ENCODE results near the gene ITGAV. TPM values are rescaled to one million over a fixed set of nuclear protein-coding genes. Genes with fewer than 3 reads are reported as not detected.

The ITGAV gene
- total RNA-seq, 1 donor from 2014 or later = 72.8 TPM

DNA sequence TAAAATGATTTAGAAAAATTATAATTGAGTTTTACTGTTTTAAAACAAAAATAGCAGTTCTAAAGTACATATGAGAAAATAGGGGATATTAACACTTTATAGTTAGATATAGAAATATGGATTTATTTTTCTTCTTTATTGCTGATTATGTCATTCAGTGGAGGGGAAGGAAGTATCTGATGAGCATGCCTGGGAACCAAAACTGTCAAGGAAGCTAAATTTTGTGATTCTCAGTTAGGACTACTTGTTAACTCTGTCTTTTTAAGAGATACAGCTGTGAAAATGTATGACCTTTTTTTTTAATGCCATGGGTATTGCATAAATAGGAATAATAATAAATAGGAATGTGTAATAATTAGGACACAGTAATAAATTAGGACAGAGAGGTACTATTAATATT lies 44.8 kb downstream of the ITGAV start:
- no peak for DNase-seq (ENCODE audit: low spot score)
- no peaks in the 10 kb centered on the region for H3K27me3 ChIP-seq
- H4K20me1 ChIP-seq (ENCODE audit: low read depth) = no peaks in the 10 kb centered on the region
- H3K27ac ChIP-seq = no peak overlapping the region
- no peaks in the 10 kb centered on the region for H3K9me3 ChIP-seq (ENCODE audit: low read depth)
- no peak overlapping the region for H3K4me2 ChIP-seq
- H2AFZ ChIP-seq (replicated peaks) = no peak overlapping the region
- H3F3A ChIP-seq (ENCODE audit: low read depth) = no peaks in the 10 kb centered on the region
- H3K36me3 ChIP-seq = no peaks in the 10 kb centered on the region
- Mint-ChIP-seq H3K27me3 (ENCODE audit: insufficient read depth, low read depth) (no peaks in the 10 kb centered on the region), H3K4me1 (no peaks in the 10 kb centered on the region), H3K9me3 (no peaks in the 10 kb centered on the region), H3K4me3 (no peak overlapping the region), H3K36me3 (peaks cover 3% of the 10 kb centered on the region), H3K27ac (no peak overlapping the region)
- no peak overlapping the region for H3K4me3 ChIP-seq
- no peak overlapping the region for H3K9ac ChIP-seq
- H3K4me1 ChIP-seq = no peaks in the 10 kb centered on the region
- TF ChIP-seq EZH2 (IDR thresholded peaks at IDR 0.05) = no peak
- TF ChIP-seq, protein P1, sequence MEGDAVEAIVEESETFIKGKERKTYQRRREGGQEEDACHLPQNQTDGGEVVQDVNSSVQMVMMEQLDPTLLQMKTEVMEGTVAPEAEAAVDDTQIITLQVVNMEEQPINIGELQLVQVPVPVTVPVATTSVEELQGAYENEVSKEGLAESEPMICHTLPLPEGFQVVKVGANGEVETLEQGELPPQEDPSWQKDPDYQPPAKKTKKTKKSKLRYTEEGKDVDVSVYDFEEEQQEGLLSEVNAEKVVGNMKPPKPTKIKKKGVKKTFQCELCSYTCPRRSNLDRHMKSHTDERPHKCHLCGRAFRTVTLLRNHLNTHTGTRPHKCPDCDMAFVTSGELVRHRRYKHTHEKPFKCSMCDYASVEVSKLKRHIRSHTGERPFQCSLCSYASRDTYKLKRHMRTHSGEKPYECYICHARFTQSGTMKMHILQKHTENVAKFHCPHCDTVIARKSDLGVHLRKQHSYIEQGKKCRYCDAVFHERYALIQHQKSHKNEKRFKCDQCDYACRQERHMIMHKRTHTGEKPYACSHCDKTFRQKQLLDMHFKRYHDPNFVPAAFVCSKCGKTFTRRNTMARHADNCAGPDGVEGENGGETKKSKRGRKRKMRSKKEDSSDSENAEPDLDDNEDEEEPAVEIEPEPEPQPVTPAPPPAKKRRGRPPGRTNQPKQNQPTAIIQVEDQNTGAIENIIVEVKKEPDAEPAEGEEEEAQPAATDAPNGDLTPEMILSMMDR (IDR thresholded peaks at IDR 0.05) = no peak
- no peak for TF ChIP-seq EZH2phosphoT487 (IDR thresholded peaks at IDR 0.05)
- H3K79me2 ChIP-seq (ENCODE audit: low read depth) = no peaks in the 10 kb centered on the region

DNA sequence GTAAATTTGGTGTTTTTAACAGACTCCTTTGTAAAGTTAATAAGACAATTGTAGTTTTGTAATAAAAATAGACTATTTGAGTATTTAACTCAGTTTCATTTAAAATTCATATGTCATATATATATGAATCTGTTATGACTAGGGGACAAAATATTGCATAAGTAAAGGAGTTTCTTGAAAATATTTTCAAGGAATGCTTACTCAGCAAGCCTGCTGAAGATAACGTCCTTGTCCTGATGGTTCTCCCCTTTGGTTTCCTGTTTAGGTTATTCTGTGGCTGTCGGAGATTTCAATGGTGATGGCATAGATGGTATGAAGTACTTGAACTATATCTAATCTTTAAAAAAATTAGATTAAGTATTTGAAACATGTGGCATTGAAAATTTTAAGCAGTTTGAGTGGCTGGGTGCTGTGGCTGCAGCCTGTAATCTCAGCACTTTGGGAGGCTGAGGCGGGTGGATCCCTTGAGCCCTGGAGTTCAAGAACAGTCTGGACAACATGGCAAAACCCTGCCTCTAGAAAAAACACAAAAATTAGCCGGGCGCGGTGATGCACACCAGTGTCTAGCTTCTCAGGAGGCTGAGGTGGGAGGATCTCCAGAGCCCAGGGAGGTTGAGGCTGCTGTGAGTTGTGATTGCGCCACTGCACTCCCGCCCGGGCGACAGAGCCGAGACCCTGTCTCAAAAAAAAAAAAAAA lies 47.1 kb downstream of the ITGAV start:
- Histone ChIP-seq H3K79me2 (ENCODE audit: low read depth) (no peaks in the 10 kb centered on the region), H2AFZ (replicated peaks) (no peak overlapping the region), H3K27me3 (no peaks in the 10 kb centered on the region), H3K4me2 (no peak overlapping the region), H3K9me3 (ENCODE audit: low read depth) (no peaks in the 10 kb centered on the region), H3K36me3 (no peaks in the 10 kb centered on the region), H3K4me1 (no peaks in the 10 kb centered on the region), H3K27ac (no peak overlapping the region), H4K20me1 (ENCODE audit: low read depth) (no peaks in the 10 kb centered on the region), H3K9ac (no peak overlapping the region), H3F3A (ENCODE audit: low read depth) (no peaks in the 10 kb centered on the region), H3K4me3 (no peak overlapping the region)
- DNase-seq (ENCODE audit: low spot score) = no peak
- Mint-ChIP-seq H3K27ac (no peak overlapping the region), H3K4me3 (no peak overlapping the region), H3K36me3 (peaks cover 3% of the 10 kb centered on the region), H3K4me1 (no peaks in the 10 kb centered on the region), H3K9me3 (no peaks in the 10 kb centered on the region), H3K27me3 (ENCODE audit: insufficient read depth, low read depth) (no peaks in the 10 kb centered on the region)
- TF ChIP-seq EZH2 (IDR thresholded peaks at IDR 0.05) (no peak), EZH2phosphoT487 (IDR thresholded peaks at IDR 0.05) (no peak)

DNA sequence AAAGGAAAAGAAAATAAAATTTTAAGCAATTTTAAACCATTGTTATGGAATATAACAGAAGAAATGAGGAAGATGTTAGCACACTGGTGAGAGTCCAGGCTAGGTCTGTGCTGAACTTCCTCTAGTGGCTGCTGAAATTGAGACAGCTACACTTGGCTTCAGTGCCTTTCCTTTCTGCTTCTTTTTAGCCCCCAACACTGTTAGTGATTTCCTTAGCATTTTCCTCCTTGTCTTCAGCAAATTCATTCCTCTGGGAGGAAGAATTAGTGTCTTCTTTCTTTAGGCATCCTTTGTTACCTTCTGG lies 47.6 kb downstream of the ITGAV start:
- Histone ChIP-seq H4K20me1 (ENCODE audit: low read depth) (no peaks in the 10 kb centered on the region), H3K4me1 (no peaks in the 10 kb centered on the region), H3K9me3 (ENCODE audit: low read depth) (no peaks in the 10 kb centered on the region), H3F3A (ENCODE audit: low read depth) (no peaks in the 10 kb centered on the region), H3K27ac (no peak overlapping the region), H3K9ac (no peak overlapping the region), H3K4me3 (no peak overlapping the region), H3K79me2 (ENCODE audit: low read depth) (no peaks in the 10 kb centered on the region), H3K36me3 (no peaks in the 10 kb centered on the region), H2AFZ (replicated peaks) (no peak overlapping the region), H3K27me3 (no peaks in the 10 kb centered on the region), H3K4me2 (no peak overlapping the region)
- DNase-seq (ENCODE audit: low spot score) = no peak
- no peaks in the 10 kb centered on the region for H3K27me3 Mint-ChIP-seq (ENCODE audit: insufficient read depth, low read depth)
- no peak overlapping the region for H3K27ac Mint-ChIP-seq
- TF ChIP-seq EZH2phosphoT487 (IDR thresholded peaks at IDR 0.05) (no peak), EZH2 (IDR thresholded peaks at IDR 0.05) (no peak)
- TF ChIP-seq, protein P1 (IDR thresholded peaks at IDR 0.05) = no peak
- H3K36me3 Mint-ChIP-seq = peaks cover 3% of the 10 kb centered on the region
- H3K4me1 Mint-ChIP-seq = no peaks in the 10 kb centered on the region
- H3K4me3 Mint-ChIP-seq = no peak overlapping the region
- no peaks in the 10 kb centered on the region for H3K9me3 Mint-ChIP-seq

DNA sequence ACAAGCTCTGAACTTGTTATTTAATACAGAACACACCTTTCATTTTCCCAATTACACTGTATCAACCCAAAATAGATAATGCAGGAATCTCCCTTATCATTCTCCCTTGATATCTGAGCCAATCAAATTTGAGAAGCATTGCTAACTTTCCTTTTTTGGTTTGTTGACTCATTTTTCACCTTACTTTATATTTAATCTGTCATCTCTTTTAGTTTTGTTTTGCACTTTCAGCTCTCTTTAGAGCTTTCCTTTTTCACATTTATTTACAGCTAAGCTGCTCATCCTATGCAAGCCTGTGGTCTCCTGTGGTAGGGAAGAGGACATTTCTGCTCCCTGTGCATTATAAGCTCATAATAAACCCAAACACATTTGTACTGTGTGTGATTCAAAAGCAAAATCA lies 50.1 kb downstream of the ITGAV start:
- H3K27me3 Mint-ChIP-seq (ENCODE audit: insufficient read depth, low read depth) = no peaks in the 10 kb centered on the region
- Histone ChIP-seq H3K27ac (no peak overlapping the region), H3K9ac (no peak overlapping the region), H3K4me2 (no peak overlapping the region), H3K4me1 (no peaks in the 10 kb centered on the region), H2AFZ (replicated peaks) (no peak overlapping the region), H3K79me2 (ENCODE audit: low read depth) (no peaks in the 10 kb centered on the region), H3K4me3 (no peak overlapping the region), H3K36me3 (peaks cover 4% of the 10 kb centered on the region), H3K9me3 (ENCODE audit: low read depth) (no peaks in the 10 kb centered on the region), H3K27me3 (no peaks in the 10 kb centered on the region), H3F3A (ENCODE audit: low read depth) (no peaks in the 10 kb centered on the region), H4K20me1 (ENCODE audit: low read depth) (no peaks in the 10 kb centered on the region)
- TF ChIP-seq EZH2phosphoT487 (IDR thresholded peaks at IDR 0.05) (no peak), EZH2 (IDR thresholded peaks at IDR 0.05) (no peak)
- TF ChIP-seq, protein P1 (IDR thresholded peaks at IDR 0.05) = no peak
- peaks cover 11% of the 10 kb centered on the region for H3K36me3 Mint-ChIP-seq
- H3K4me1 Mint-ChIP-seq = no peaks in the 10 kb centered on the region
- DNase-seq (ENCODE audit: low spot score) = no peak
- no peak overlapping the region for H3K4me3 Mint-ChIP-seq
- no peak overlapping the region for H3K27ac Mint-ChIP-seq
- no peaks in the 10 kb centered on the region for H3K9me3 Mint-ChIP-seq
